Lower lobe of right lung (tissue), 2 donors: ENCODE results near the gene CRACR2A. TPM values are rescaled to one million over a fixed set of nuclear protein-coding genes. Genes with fewer than 3 reads are reported as not detected.

ENCODE experiments used
- ATAC-seq, 2 donors: fragments of 200-7000 bp; cut with Tn5 transposase; one replicate each; pipeline ENCODE4 v1.9.1; 2020 to 2022; ENCODE audit warnings: mild to moderate bottlenecking in 2 of 2, moderate library complexity in 2 of 2
- DNase-seq: peaks from one replicate; pipeline ENCODE4 v3.0.0-alpha.2; 2020
- H3K27ac ChIP-seq: fragments of 200-600 bp; one replicate; pipeline ENCODE4 v1.8.0; 2022
- H3K27me3 ChIP-seq: fragments of 200-600 bp; one replicate; pipeline ENCODE4 v1.8.0; 2022; ENCODE audit warnings: low read depth
- H3K36me3 ChIP-seq: fragments of 200-600 bp; one replicate; pipeline ENCODE4 v1.8.0; 2022; ENCODE audit warnings: mild to moderate bottlenecking
- H3K4me1 ChIP-seq: fragments of 200-600 bp; one replicate; pipeline ENCODE4 v1.8.0; 2022
- H3K4me3 ChIP-seq: fragments of 200-600 bp; one replicate; pipeline ENCODE4 v1.8.0; 2022; ENCODE audit warnings: mild to moderate bottlenecking
- H3K9me3 ChIP-seq: fragments of 200-600 bp; one replicate; pipeline ENCODE4 v1.8.0; 2022
- intact Hi-C: fragments of 100-400 bp; cut with DNase I; formaldehyde crosslinking; loops from one replicate; pipeline ENCODE4 v1.11.0; 2022
- total RNA-seq: library from RNA; stranded (reverse); fragmentation: NEBNext Ultra II Directional; extraction: Animal tissue kit (Norgen Biotek cat#: 25700); gene quantifications from one replicate; pipeline ENCODE4 v1.2.1, GENCODE V29; 2021
- TF ChIP-seq, protein P1 (sequence below): fragments of 200-600 bp; IDR thresholded peaks from one replicate; pipeline ENCODE4 v1.8.0; 2022; ENCODE audit warnings: antibody characterized with exemption, mild to moderate bottlenecking
- donor health status: DM: no; HTN: yes; CAD: no; lungs with severe emphysema.

Gene CRACR2A
- total RNA-seq, 1 donor from 2014 or later, result 7.9 TPM

GRCh38 chr12:3644104-3644503 is 108.8 kb downstream of the CRACR2A start:
- Histone ChIP-seq H3K4me3 (no peak overlapping the region), H3K4me1 (no peaks in the 10 kb centered on the region), H3K9me3 (no peaks in the 10 kb centered on the region), H3K36me3 (no peaks in the 10 kb centered on the region), H3K27me3 (no peaks in the 10 kb centered on the region), H3K27ac (no peak overlapping the region)
- DNase-seq (no peak), ATAC-seq (no peak)
- intact Hi-C loops, result no loop called here
- TF ChIP-seq, protein P1, sequence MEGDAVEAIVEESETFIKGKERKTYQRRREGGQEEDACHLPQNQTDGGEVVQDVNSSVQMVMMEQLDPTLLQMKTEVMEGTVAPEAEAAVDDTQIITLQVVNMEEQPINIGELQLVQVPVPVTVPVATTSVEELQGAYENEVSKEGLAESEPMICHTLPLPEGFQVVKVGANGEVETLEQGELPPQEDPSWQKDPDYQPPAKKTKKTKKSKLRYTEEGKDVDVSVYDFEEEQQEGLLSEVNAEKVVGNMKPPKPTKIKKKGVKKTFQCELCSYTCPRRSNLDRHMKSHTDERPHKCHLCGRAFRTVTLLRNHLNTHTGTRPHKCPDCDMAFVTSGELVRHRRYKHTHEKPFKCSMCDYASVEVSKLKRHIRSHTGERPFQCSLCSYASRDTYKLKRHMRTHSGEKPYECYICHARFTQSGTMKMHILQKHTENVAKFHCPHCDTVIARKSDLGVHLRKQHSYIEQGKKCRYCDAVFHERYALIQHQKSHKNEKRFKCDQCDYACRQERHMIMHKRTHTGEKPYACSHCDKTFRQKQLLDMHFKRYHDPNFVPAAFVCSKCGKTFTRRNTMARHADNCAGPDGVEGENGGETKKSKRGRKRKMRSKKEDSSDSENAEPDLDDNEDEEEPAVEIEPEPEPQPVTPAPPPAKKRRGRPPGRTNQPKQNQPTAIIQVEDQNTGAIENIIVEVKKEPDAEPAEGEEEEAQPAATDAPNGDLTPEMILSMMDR, result no peak

GRCh38 chr12:3641428-3642018 is 111.4 kb downstream of the CRACR2A start:
- no peaks in the 10 kb centered on the region for H3K27me3 ChIP-seq
- no peak for ATAC-seq
- intact Hi-C loops, result no loop called here
- H3K4me3 ChIP-seq, result no peak overlapping the region
- TF ChIP-seq, protein P1, result no peak
- no peaks in the 10 kb centered on the region for H3K4me1 ChIP-seq
- no peaks in the 10 kb centered on the region for H3K36me3 ChIP-seq
- no peaks in the 10 kb centered on the region for H3K9me3 ChIP-seq
- no peak for DNase-seq
- H3K27ac ChIP-seq, result no peak overlapping the region

DNA sequence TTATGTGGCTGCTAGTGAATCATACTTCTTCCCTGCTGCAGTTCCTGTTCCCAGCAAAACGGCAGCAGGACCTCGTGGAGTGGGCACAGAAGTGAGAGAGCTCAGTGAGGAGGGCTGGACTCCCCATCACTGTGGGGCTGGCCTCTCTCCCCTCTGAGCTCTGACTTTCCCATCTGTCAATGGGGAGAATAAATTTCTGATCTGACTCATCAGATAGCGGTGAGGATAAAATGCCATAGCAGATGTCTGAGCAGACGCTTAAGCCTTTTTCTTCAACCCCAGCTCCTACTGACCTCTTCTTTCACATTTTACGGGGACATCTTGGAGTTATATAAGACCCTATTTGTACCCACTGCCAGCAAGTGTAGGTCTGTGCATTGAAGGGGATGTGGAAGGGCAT is 116.6 kb downstream of the CRACR2A start:
- Histone ChIP-seq H3K27ac (no peak overlapping the region), H3K36me3 (no peaks in the 10 kb centered on the region), H3K27me3 (no peaks in the 10 kb centered on the region), H3K9me3 (no peaks in the 10 kb centered on the region), H3K4me3 (no peak overlapping the region), H3K4me1 (no peaks in the 10 kb centered on the region)
- ATAC-seq (no peak), DNase-seq (no peak)
- intact Hi-C loops, result no loop called here
- TF ChIP-seq, protein P1, result no peak

DNA sequence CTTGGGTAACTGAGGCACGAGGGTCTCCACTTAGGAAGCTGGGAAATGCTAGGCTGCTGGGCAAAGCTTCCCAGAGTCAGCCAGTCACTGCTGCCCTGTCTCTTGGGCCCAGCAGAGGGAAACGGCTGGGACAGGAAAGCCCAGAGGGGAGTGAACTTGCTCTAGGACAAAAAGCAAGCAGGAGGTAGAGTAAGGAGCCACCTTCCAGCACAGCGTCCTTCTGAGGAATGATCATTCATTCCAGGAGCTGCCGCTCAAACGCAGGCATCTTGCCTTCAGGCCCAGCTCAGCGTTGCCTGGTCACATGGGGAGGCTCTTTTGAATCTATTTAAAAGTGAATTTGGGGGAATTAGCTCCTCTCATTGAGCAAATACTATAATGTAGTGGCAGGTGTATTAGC is 118.6 kb downstream of the CRACR2A start:
- no peak overlapping the region for H3K27ac ChIP-seq
- no peaks in the 10 kb centered on the region for H3K4me1 ChIP-seq
- no peaks in the 10 kb centered on the region for H3K27me3 ChIP-seq
- DNase-seq, result no peak
- intact Hi-C loops, result no loop called here
- TF ChIP-seq, protein P1, result no peak
- ATAC-seq, result no peak
- no peak overlapping the region for H3K4me3 ChIP-seq
- H3K36me3 ChIP-seq, result no peaks in the 10 kb centered on the region
- H3K9me3 ChIP-seq, result no peaks in the 10 kb centered on the region

GRCh38 chr12:3633396-3633795 is 119.5 kb downstream of the CRACR2A start:
- Histone ChIP-seq H3K27ac (no peak overlapping the region), H3K4me1 (no peaks in the 10 kb centered on the region), H3K4me3 (no peak overlapping the region), H3K36me3 (no peaks in the 10 kb centered on the region), H3K27me3 (no peaks in the 10 kb centered on the region), H3K9me3 (no peaks in the 10 kb centered on the region)
- DNase-seq (no peak), ATAC-seq (no peak)
- intact Hi-C loops, result no loop called here
- TF ChIP-seq, protein P1, result no peak
